Heart left ventricle (tissue), 13 donors: ENCODE results near the gene SIAE.

Source experiments
- CTCF ChIP-seq, 12 donors: fragments of 200-600 bp; sonication (generic) in 4 of 12; IDR thresholded peaks; one replicate each; pipeline versions ENCODE4 v1.5.0 to v1.8.0; 2018 to 2022; ENCODE audit warnings: antibody characterized with exemption in 12 of 12, mild to moderate bottlenecking in 5 of 12
- POLR2A ChIP-seq, 2 donors: fragments of 450-650 bp; IDR thresholded peaks; one replicate each; pipeline ENCODE4 v1.6.1; 2017; ENCODE audit warnings: antibody characterized with exemption in 2 of 2, mild to moderate bottlenecking in 2 of 2, moderate library complexity in 2 of 2
- donor health status: ischemic (EF 13 %, LVEDD 7.1; RV severe dilation, severe dysfunction).
- donor health status: DM: no; HTN: yes; CAD: no.
- donor health status: DM: no; HTN: no; CAD: no.
- donor health status: ischemic (EF 25% LVEDD 6.9; RV normal size, moderate dysfunction).
- donor health status: ischemic (EF 25% LVEDD 5.7; RV mildly dilated, moderate dysfunction).
- donor health status: ischemic (EF 35%, LVEDD 5.7; RV mildly dilated, moderate dysfunction).
- donor health status: nonischemic (EF 11% LVEDD 7.7; RV severe dilation, severe dysfunction).
- donor health status: DM: yes; HTN: yes; CAD: no.
- donor health status: PGD.
- donor health status: ischemic (EF 29% LVEDD 5.4; RV normal size, mild dysfunction).
- donor health status: nonischemic (EF 23%, LVEDD 6.1; RV moderate dilation, normal function).

- TF ChIP-seq CTCF (IDR thresholded peaks at IDR 0.05) (no peak), POLR2A (IDR thresholded peaks at IDR 0.05) (no peak)
Measured at GRCh38 chr11:124638500-124638899, 35.0 kb downstream of the SIAE start.
